GM18873 (cell line): Measurements from ENCODE around the gene FBLN7.

Experiments
- ATAC-seq: cut with Tn5 transposase; IDR thresholded peaks from one replicate; pipeline ENCODE4 v1.9.1; 2021; ENCODE audit warnings: mild to moderate bottlenecking, moderate library complexity, moderate number of reproducible peaks; ENCODE audit not compliant: unreplicated experiment, low FRiP score

FBLN7 gene

GRCh38 chr2:112155331-112156151 is 17.4 kb downstream of the FBLN7 start:
- ATAC-seq = no peak

- no peak for ATAC-seq
These were observed 18.2 kb downstream of the FBLN7 start for GRCh38 chr2:112156152-112156986.

GRCh38 chr2:112157472-112157871 is 19.3 kb downstream of the FBLN7 start:
- ATAC-seq = no peak

- ATAC-seq = no peak
These were observed 21.3 kb downstream of the FBLN7 start for GRCh38 chr2:112159454-112159921.

- ATAC-seq = no peak
These were observed 22.4 kb downstream of the FBLN7 start for GRCh38 chr2:112160283-112161250.

- no peak for ATAC-seq
These were observed 23.4 kb downstream of the FBLN7 start for GRCh38 chr2:112161431-112162145.

- ATAC-seq = no peak
These were observed 24.2 kb downstream of the FBLN7 start for GRCh38 chr2:112162341-112162740.

GRCh38 chr2:112162956-112163355 is 24.8 kb downstream of the FBLN7 start:
- ATAC-seq = no peak

GRCh38 chr2:112163541-112163981 is 25.4 kb downstream of the FBLN7 start:
- ATAC-seq = no peak

- ATAC-seq = no peak
These were observed 26.7 kb downstream of the FBLN7 start for GRCh38 chr2:112164876-112165275.

- no peak for ATAC-seq
These were observed 27.1 kb downstream of the FBLN7 start for GRCh38 chr2:112165296-112165695.

- ATAC-seq = no peak
These were observed 28.8 kb downstream of the FBLN7 start for GRCh38 chr2:112166806-112167499.

GRCh38 chr2:112168422-112169124 is 30.4 kb downstream of the FBLN7 start:
- no peak for ATAC-seq

- no peak for ATAC-seq
These were observed 32.3 kb downstream of the FBLN7 start for GRCh38 chr2:112170495-112170894.

- no peak for ATAC-seq
These were observed 35.6 kb downstream of the FBLN7 start for GRCh38 chr2:112173646-112174319.

- ATAC-seq = no peak
These were observed 36.2 kb downstream of the FBLN7 start for GRCh38 chr2:112174383-112174782.

GRCh38 chr2:112175333-112175732 is 37.1 kb downstream of the FBLN7 start:
- no peak for ATAC-seq
